SIG-M5 (cell line): ENCODE measurements around the gene FBXO8.
"Not testable (repeated sequence)": the region's sequence is repeated elsewhere in the genome, so short reads cannot be mapped to it uniquely, and the experiment has no call there.

Experiments used
- DNase-seq: peaks from one replicate; lab custom pipeline; 2025; lab: John Stamatoyannopoulos, UW

Gene FBXO8

GRCh38 chr4:174283507-174284471 lies at the start of gene FBXO8, which contains the start of gene CEP44:
TSS of gene FBXO8 (minus strand) at chr4:174283667. CDS start at chr4:174263092, 20,575 bp downstream.
TSS of gene CEP44 (plus strand) at chr4:174283911. CDS start at chr4:174299122, 15,211 bp downstream.
- DNase-seq: peak; percentile 13

GRCh38 chr4:174332741-174333493 lies 49.5 kb upstream of the FBXO8 start:
- DNase-seq: no peak

GRCh38 chr4:174324725-174325124 lies 41.3 kb upstream of the FBXO8 start:
- DNase-seq: no peak

- DNase-seq: no peak
These were observed 40.8 kb upstream of the FBXO8 start for GRCh38 chr4:174324236-174324635.

GRCh38 chr4:174320494-174321199 lies 37.2 kb upstream of the FBXO8 start:
- DNase-seq: no peak

- DNase-seq: no peak
These were observed 35.6 kb upstream of the FBXO8 start for GRCh38 chr4:174318829-174319764.

GRCh38 chr4:174317531-174317930 lies 34.1 kb upstream of the FBXO8 start:
- DNase-seq: no peak

GRCh38 chr4:174316954-174317353 lies 33.5 kb upstream of the FBXO8 start:
- DNase-seq: no peak

- DNase-seq: no peak
These were observed 33.1 kb upstream of the FBXO8 start for GRCh38 chr4:174316546-174316945.

- no peak for DNase-seq
These were observed 31.3 kb upstream of the FBXO8 start for GRCh38 chr4:174314770-174315169.

GRCh38 chr4:174314274-174314673 lies 30.8 kb upstream of the FBXO8 start:
- DNase-seq: no peak

- DNase-seq: no peak
These were observed 29.5 kb upstream of the FBXO8 start for GRCh38 chr4:174312993-174313392.

GRCh38 chr4:174307694-174308093 lies 24.2 kb upstream of the FBXO8 start:
- no peak for DNase-seq

- no peak for DNase-seq
These were observed 22.5 kb upstream of the FBXO8 start for GRCh38 chr4:174305961-174306360.

- no peak for DNase-seq
These were observed 21.2 kb upstream of the FBXO8 start for GRCh38 chr4:174304664-174305063.

GRCh38 chr4:174303687-174304086 lies 20.2 kb upstream of the FBXO8 start:
- DNase-seq: no peak

- not testable (repeated sequence) for DNase-seq
These were observed 11.7 kb upstream of the FBXO8 start for GRCh38 chr4:174295142-174295541.

- not testable (repeated sequence) for DNase-seq
These were observed 11.2 kb upstream of the FBXO8 start for GRCh38 chr4:174294641-174295040.

GRCh38 chr4:174292473-174292872 lies 9.0 kb upstream of the FBXO8 start:
- DNase-seq: no peak

GRCh38 chr4:174286870-174287269 lies 3.4 kb upstream of the FBXO8 start:
- no peak for DNase-seq

GRCh38 chr4:174284487-174284886 lies 1.0 kb upstream of the FBXO8 start:
- no peak for DNase-seq
